Psoas muscle (tissue), 8 donors: ENCODE data around the gene PARVA. TPM values are rescaled to one million over a fixed set of nuclear protein-coding genes. Genes with fewer than 3 reads are reported as not detected.

ENCODE experiments used
- ATAC-seq, 4 donors: fragments of 200-7000 bp; cut with Tn5 transposase; one replicate each; pipeline ENCODE4 v1.9.1; 2020; ENCODE audit warnings: moderate library complexity in 3 of 4, mild to moderate bottlenecking in 2 of 4
- DNase-seq, 2 donors: peaks; one replicate each; pipeline ENCODE4 v3.0.0-alpha.2; 2020
- H3K27ac ChIP-seq: fragments of 200-600 bp; one replicate; pipeline ENCODE4 v1.8.0; 2022
- H3K27me3 ChIP-seq, 3 donors: fragments of 200-600 bp in 1 of 3; one replicate each; pipeline versions ENCODE4 v1.6.1 to v1.8.0; 2013 to 2022; ENCODE audit warnings: low read length in 2 of 3, mild to moderate bottlenecking in 2 of 3, moderate library complexity in 1 of 3; ENCODE audit not compliant: insufficient read depth in 3 of 3
- H3K36me3 ChIP-seq, 2 donors: fragments of 200-600 bp in 1 of 2; one replicate each; pipeline versions ENCODE4 v1.6.1 to v1.8.0; 2013 to 2022; ENCODE audit warnings: low read depth in 1 of 2, mild to moderate bottlenecking in 1 of 2, moderate library complexity in 1 of 2; ENCODE audit not compliant: insufficient read depth in 1 of 2
- H3K4me1 ChIP-seq: fragments of 200-600 bp; one replicate; pipeline ENCODE4 v1.8.0; 2022
- H3K4me3 ChIP-seq: fragments of 200-600 bp; one replicate; pipeline ENCODE4 v1.8.0; 2022; ENCODE audit warnings: mild to moderate bottlenecking
- H3K9me3 ChIP-seq: fragments of 200-600 bp; one replicate; pipeline ENCODE4 v1.8.0; 2022
- CTCF ChIP-seq: fragments of 200-600 bp; IDR thresholded peaks from one replicate; pipeline ENCODE4 v1.8.0; 2022; ENCODE audit warnings: antibody characterized with exemption
- WGBS, 3 donors: extraction: QIAGEN DNeasy Blood & Tissue Kit; methylation state at CpG; one replicate each; pipeline versions ENCODE4 v1.1.6 to v1.1.7; 2013; 5-methylcytosine and 5-hydroxymethylcytosine counted together
- intact Hi-C, 2 donors: fragments of 100-400 bp; cut with DNase I; formaldehyde crosslinking; loops; one replicate each; pipeline versions ENCODE4 v1.11.0 to v1.14.2; 2022
- polyA plus RNA-seq, 3 donors: library from polyadenylated mRNA; stranded (reverse); fragments of 200-250 nt; gene quantifications; one replicate each; pipeline ENCODE4 v1.2.3, GENCODE V29; 2013
- total RNA-seq, 4 donors: library from RNA; stranded (reverse); fragmentation: NEBNext Ultra II Directional in 2 of 4; extraction: Animal tissue kit (Norgen Biotek cat#: 25700) in 2 of 4; gene quantifications; one replicate each; pipeline versions ENCODE4 v1.2.1 to v1.2.4, GENCODE V29; 2021 to 2023
- donor health status: healthy with polysubstance abuse.
- donor health status: DM: no; HTN: no; CAD: no; lungs with moderate emphysema.
- donor health status: Bipolar disorder and iron deficiency.
- donor health status: healthy.
- donor health status: DM: yes; HTN: yes; CAD: no.
- donor health status: DM: no; HTN: no; CAD: no.
- donor health status: DM: no; HTN: no; CAD: no.
- donor health status: DM: yes; HTN: yes; CAD: no.

The PARVA gene
- total and polyA plus RNA-seq, 7 donors = 4.4 to 22.7 (median 8.5) TPM

GRCh38 chr11:12547953-12548650, 170.7 kb downstream of the PARVA start:
- H3K27ac ChIP-seq = no peak overlapping the region
- H3K4me3 ChIP-seq = no peak overlapping the region
- H3K36me3 ChIP-seq = no peaks in the 10 kb centered on the region
- WGBS, 3 donors = 50 to 67% (median 53%) methylated on average over 5 of the region's 5 CpGs
- no peak for TF ChIP-seq CTCF
- intact Hi-C loops = no loop called here
- ATAC-seq (no peak), DNase-seq (no peak)
- H3K27me3 ChIP-seq = no peaks in the 10 kb centered on the region
- H3K9me3 ChIP-seq = no peaks in the 10 kb centered on the region
- no peaks in the 10 kb centered on the region for H3K4me1 ChIP-seq

DNA sequence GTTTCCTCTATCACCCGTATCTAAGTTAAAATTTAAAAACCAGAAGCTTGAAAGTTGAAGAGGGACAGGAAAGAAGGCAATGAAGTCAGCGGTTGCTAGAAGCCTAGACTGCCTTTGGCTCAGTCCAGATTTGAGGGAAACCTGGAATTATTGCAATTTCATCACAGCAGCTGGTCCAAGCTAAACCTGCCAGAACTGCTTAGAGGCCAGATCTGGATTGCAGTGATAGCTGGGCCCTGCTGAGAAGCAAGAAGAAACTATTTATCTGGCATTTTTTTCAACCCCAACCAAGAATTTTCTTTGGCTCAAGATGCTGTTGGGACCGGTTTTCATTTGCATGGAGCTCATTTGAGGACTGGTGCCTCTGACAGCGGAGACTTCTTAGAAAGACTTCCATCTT, 175.3 kb downstream of the PARVA start:
- Histone ChIP-seq H3K9me3 (peaks cover 6% of the 10 kb centered on the region), H3K27ac (no peak overlapping the region), H3K27me3 (no peaks in the 10 kb centered on the region), H3K36me3 (no peaks in the 10 kb centered on the region), H3K4me1 (peaks cover 11% of the 10 kb centered on the region), H3K4me3 (no peak overlapping the region)
- TF ChIP-seq CTCF = no peak
- 35 to 52% (median 40%) methylated on average over 4 of the region's 4 CpGs for WGBS, 3 donors
- intact Hi-C loops = no loop called here
- ATAC-seq (peak in 3 of 4 donors; percentile 50 to 83 (median 62)), DNase-seq (no peak)

GRCh38 chr11:12554122-12554521, 176.8 kb downstream of the PARVA start:
- WGBS, 3 donors = 0% methylated on average over 1 of the region's 1 CpG
- Histone ChIP-seq H3K9me3 (peaks cover 6% of the 10 kb centered on the region), H3K27ac (no peak overlapping the region), H3K4me3 (no peak overlapping the region), H3K4me1 (peaks cover 11% of the 10 kb centered on the region), H3K36me3 (no peaks in the 10 kb centered on the region), H3K27me3 (no peaks in the 10 kb centered on the region)
- DNase-seq = no peak
- intact Hi-C loops = no loop called here
- no peak for ATAC-seq
- TF ChIP-seq CTCF = no peak

DNA sequence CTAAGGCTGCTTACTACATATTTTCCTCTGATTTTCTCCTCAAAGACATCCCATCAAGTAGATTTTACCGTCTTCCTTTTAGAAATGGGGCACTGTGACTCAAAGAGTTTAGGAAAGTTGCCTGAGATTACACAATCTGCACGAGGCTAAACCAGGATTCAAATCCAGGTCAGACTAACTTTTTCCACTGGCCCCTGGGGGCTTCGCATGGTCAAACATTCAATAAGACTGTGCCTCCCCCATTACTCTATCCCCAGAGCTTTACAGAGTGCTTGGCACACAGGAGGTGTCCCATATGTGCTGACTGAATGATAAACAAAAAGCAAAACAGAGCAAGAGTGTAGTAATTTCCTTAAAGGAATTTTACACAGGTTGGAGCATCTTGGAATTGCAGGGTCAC, 178.8 kb downstream of the PARVA start:
- ATAC-seq (peak in 3 of 4 donors; percentile 30 to 55 (median 42)), DNase-seq (peak; percentile 59 to 66)
- Histone ChIP-seq H3K36me3 (no peaks in the 10 kb centered on the region), H3K27ac (no peak overlapping the region), H3K4me3 (no peak overlapping the region), H3K4me1 (peaks cover 11% of the 10 kb centered on the region), H3K27me3 (no peaks in the 10 kb centered on the region), H3K9me3 (peaks cover 6% of the 10 kb centered on the region)
- intact Hi-C loops = no loop called here
- 43 to 49% (median 48%) methylated on average over 3 of the region's 3 CpGs for WGBS, 3 donors
- no peak for TF ChIP-seq CTCF
